ENCODE measurements around the gene MMP28.

The MMP28 gene

GRCh38 chr17:35725802-35726126, 69.7 kb downstream of the MMP28 start:
- no peak for DNase-seq (ENCODE audit: low read depth)

GRCh38 chr17:35725058-35725457, 70.4 kb downstream of the MMP28 start:
- DNase-seq (ENCODE audit: low read depth), result no peak

- no peak for DNase-seq (ENCODE audit: low read depth)
Measured at GRCh38 chr17:35723735-35724134, 71.7 kb downstream of the MMP28 start.

- DNase-seq (ENCODE audit: low read depth), result peak; percentile 41
Measured at GRCh38 chr17:35717475-35717874, 78.0 kb downstream of the MMP28 start.

GRCh38 chr17:35716897-35717465, 78.5 kb downstream of the MMP28 start:
- peak; percentile 71 for DNase-seq (ENCODE audit: low read depth)

- DNase-seq (ENCODE audit: low read depth), result no peak
Measured at GRCh38 chr17:35716173-35716572, 79.3 kb downstream of the MMP28 start.

Data from iris pigment epithelial cell (primary cell).